ENCODE results near the gene AVPR2. TPM values are rescaled to one million over a fixed set of nuclear protein-coding genes. Genes with fewer than 3 reads are reported as not detected.

AVPR2 gene
- total and polyA plus RNA-seq, 4 donors, result 0.05 TPM; not detected in 3

DNA sequence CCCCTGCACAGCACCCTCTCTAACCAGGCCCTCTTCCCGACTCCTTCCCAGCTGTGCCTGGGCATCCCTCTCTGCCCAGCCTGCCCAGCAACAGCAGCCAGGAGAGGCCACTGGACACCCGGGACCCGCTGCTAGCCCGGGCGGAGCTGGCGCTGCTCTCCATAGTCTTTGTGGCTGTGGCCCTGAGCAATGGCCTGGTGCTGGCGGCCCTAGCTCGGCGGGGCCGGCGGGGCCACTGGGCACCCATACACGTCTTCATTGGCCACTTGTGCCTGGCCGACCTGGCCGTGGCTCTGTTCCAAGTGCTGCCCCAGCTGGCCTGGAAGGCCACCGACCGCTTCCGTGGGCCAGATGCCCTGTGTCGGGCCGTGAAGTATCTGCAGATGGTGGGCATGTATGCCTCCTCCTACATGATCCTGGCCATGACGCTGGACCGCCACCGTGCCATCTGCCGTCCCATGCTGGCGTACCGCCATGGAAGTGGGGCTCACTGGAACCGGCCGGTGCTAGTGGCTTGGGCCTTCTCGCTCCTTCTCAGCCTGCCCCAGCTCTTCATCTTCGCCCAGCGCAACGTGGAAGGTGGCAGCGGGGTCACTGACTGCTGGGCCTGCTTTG lies 1.1 kb downstream of the AVPR2 start (continued):
- TF ChIP-seq HNF4G (IDR thresholded peaks at IDR 0.05), result no peak

DNA sequence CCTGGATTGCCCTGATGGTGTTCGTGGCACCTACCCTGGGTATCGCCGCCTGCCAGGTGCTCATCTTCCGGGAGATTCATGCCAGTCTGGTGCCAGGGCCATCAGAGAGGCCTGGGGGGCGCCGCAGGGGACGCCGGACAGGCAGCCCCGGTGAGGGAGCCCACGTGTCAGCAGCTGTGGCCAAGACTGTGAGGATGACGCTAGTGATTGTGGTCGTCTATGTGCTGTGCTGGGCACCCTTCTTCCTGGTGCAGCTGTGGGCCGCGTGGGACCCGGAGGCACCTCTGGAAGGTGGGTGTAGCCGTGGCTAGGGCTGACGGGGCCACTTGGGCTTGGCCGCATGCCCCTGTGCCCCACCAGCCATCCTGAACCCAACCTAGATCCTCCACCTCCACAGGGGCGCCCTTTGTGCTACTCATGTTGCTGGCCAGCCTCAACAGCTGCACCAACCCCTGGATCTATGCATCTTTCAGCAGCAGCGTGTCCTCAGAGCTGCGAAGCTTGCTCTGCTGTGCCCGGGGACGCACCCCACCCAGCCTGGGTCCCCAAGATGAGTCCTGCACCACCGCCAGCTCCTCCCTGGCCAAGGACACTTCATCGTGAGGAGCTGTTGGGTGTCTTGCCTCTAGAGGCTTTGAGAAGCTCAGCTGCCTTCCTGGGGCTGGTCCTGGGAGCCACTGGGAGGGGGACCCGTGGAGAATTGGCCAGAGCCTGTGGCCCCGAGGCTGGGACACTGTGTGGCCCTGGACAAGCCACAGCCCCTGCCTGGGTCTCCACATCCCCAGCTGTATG lies 1.8 kb downstream of the AVPR2 start:
- DNase-seq (ENCODE audit: low spot score), result no peak

DNA sequence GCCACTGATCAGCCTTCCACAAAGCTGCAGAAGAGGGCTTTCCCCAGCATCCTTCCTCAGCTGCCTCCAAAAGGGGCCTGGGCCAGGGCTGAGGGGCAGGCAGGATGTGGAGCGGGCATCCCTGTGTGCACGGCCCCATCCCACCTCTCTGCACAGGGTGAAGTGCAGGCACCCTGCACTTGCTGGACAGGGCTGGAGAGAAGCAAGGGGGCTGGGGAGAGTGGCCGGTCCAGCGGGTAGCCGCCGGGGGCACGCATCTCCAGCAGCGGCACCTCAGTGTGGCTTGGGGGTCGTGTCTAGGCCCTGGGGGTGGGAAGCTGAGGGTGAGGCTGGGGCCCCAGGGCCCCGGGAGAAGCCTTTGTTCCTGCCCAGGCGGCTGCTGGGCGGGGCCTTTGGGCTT lies 3.0 kb downstream of the AVPR2 start:
- Histone ChIP-seq H3K9ac (ENCODE audit: low read depth in 1 of 2, low read length in 2 of 2) (no peak overlapping the region), H3K27me3 (ENCODE audit: control insufficient read depth in 4 of 4, insufficient read depth in 4 of 4, low read length in 3 of 4) (no peaks in the 10 kb centered on the region), H3K36me3 (ENCODE audit: control insufficient read depth in 4 of 4, insufficient read depth in 3 of 4, low read depth in 1 of 4, low read length in 3 of 4) (no peaks in the 10 kb centered on the region), H3K9me3 (ENCODE audit: control insufficient read depth in 4 of 4, low read length in 3 of 4) (no peaks in the 10 kb centered on the region), H3K4me3 (ENCODE audit: low read depth in 1 of 3, low read length in 3 of 3) (no peak overlapping the region), H3K27ac (ENCODE audit: low read depth in 1 of 2, low read length in 2 of 2) (no peak overlapping the region), H3K4me1 (ENCODE audit: control insufficient read depth in 4 of 4, insufficient read depth in 4 of 4, low read length in 3 of 4) (peaks cover 0 to 8% (median 4%) of the 10 kb centered on the region in 4 donors)
- 82% methylated on average over 12 of the region's 12 CpGs for WGBS
- DNase-seq (ENCODE audit: low spot score), result no peak
- TF ChIP-seq TAF1 (conservative IDR thresholded peaks at IDR 0.05) (no peak), EGR1 (IDR thresholded peaks at IDR 0.05; ENCODE audit: low read depth in 2 of 2) (no peak), HNF4G (IDR thresholded peaks at IDR 0.05) (no peak), HNF4A (conservative IDR thresholded peaks at IDR 0.05) (no peak), RAD21 (IDR thresholded peaks at IDR 0.05) (no peak), FOXA2 (IDR thresholded peaks at IDR 0.05) (no peak), GABPA (IDR thresholded peaks at IDR 0.05 in 1 of 2, conservative IDR thresholded peaks at IDR 0.05 in 1 of 2) (no peak), RXRA (IDR thresholded peaks at IDR 0.05) (no peak), YY1 (IDR thresholded peaks at IDR 0.05) (no peak)
- TF ChIP-seq, protein P1, sequence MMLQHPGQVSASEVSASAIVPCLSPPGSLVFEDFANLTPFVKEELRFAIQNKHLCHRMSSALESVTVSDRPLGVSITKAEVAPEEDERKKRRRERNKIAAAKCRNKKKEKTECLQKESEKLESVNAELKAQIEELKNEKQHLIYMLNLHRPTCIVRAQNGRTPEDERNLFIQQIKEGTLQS (IDR thresholded peaks at IDR 0.05), result no peak
- TF ChIP-seq, protein P2, sequence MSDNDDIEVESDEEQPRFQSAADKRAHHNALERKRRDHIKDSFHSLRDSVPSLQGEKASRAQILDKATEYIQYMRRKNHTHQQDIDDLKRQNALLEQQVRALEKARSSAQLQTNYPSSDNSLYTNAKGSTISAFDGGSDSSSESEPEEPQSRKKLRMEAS (IDR thresholded peaks at IDR 0.05), result no peak
- TF ChIP-seq, protein P3, sequence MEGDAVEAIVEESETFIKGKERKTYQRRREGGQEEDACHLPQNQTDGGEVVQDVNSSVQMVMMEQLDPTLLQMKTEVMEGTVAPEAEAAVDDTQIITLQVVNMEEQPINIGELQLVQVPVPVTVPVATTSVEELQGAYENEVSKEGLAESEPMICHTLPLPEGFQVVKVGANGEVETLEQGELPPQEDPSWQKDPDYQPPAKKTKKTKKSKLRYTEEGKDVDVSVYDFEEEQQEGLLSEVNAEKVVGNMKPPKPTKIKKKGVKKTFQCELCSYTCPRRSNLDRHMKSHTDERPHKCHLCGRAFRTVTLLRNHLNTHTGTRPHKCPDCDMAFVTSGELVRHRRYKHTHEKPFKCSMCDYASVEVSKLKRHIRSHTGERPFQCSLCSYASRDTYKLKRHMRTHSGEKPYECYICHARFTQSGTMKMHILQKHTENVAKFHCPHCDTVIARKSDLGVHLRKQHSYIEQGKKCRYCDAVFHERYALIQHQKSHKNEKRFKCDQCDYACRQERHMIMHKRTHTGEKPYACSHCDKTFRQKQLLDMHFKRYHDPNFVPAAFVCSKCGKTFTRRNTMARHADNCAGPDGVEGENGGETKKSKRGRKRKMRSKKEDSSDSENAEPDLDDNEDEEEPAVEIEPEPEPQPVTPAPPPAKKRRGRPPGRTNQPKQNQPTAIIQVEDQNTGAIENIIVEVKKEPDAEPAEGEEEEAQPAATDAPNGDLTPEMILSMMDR (IDR thresholded peaks at IDR 0.05; ENCODE audit: low read depth, low read length, missing input control), result no peak

More for the DNA sequence above, 1.8 kb downstream of the AVPR2 start:
- H3K36me3 ChIP-seq (ENCODE audit: control insufficient read depth in 4 of 4, insufficient read depth in 3 of 4, low read depth in 1 of 4, low read length in 3 of 4), result no peaks in the 10 kb centered on the region
- H3K27me3 ChIP-seq (ENCODE audit: control insufficient read depth in 4 of 4, insufficient read depth in 4 of 4, low read length in 3 of 4), result no peaks in the 10 kb centered on the region
- no peak overlapping the region for H3K4me3 ChIP-seq (ENCODE audit: low read depth in 1 of 3, low read length in 3 of 3)
- H3K9ac ChIP-seq (ENCODE audit: low read depth in 1 of 2, low read length in 2 of 2), result no peak overlapping the region
- no peak overlapping the region for H3K27ac ChIP-seq (ENCODE audit: low read depth in 1 of 2, low read length in 2 of 2)
- H3K9me3 ChIP-seq (ENCODE audit: control insufficient read depth in 4 of 4, low read length in 3 of 4), result no peaks in the 10 kb centered on the region
- TF ChIP-seq, protein P4, sequence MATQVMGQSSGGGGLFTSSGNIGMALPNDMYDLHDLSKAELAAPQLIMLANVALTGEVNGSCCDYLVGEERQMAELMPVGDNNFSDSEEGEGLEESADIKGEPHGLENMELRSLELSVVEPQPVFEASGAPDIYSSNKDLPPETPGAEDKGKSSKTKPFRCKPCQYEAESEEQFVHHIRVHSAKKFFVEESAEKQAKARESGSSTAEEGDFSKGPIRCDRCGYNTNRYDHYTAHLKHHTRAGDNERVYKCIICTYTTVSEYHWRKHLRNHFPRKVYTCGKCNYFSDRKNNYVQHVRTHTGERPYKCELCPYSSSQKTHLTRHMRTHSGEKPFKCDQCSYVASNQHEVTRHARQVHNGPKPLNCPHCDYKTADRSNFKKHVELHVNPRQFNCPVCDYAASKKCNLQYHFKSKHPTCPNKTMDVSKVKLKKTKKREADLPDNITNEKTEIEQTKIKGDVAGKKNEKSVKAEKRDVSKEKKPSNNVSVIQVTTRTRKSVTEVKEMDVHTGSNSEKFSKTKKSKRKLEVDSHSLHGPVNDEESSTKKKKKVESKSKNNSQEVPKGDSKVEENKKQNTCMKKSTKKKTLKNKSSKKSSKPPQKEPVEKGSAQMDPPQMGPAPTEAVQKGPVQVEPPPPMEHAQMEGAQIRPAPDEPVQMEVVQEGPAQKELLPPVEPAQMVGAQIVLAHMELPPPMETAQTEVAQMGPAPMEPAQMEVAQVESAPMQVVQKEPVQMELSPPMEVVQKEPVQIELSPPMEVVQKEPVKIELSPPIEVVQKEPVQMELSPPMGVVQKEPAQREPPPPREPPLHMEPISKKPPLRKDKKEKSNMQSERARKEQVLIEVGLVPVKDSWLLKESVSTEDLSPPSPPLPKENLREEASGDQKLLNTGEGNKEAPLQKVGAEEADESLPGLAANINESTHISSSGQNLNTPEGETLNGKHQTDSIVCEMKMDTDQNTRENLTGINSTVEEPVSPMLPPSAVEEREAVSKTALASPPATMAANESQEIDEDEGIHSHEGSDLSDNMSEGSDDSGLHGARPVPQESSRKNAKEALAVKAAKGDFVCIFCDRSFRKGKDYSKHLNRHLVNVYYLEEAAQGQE (IDR thresholded peaks at IDR 0.05), result no peak
- TF ChIP-seq RXRA (IDR thresholded peaks at IDR 0.05), result no peak
- TF ChIP-seq YY1 (IDR thresholded peaks at IDR 0.05), result no peak
- TF ChIP-seq, protein P3 (IDR thresholded peaks at IDR 0.05; ENCODE audit: low read depth, low read length, missing input control), result no peak
- 79% methylated on average over 27 of the region's 27 CpGs for WGBS
- H3K4me1 ChIP-seq (ENCODE audit: control insufficient read depth in 4 of 4, insufficient read depth in 4 of 4, low read length in 3 of 4), result peaks cover 0 to 10% (median 4%) of the 10 kb centered on the region in 4 donors
